ENCODE results near the gene TUBGCP3.

DNA sequence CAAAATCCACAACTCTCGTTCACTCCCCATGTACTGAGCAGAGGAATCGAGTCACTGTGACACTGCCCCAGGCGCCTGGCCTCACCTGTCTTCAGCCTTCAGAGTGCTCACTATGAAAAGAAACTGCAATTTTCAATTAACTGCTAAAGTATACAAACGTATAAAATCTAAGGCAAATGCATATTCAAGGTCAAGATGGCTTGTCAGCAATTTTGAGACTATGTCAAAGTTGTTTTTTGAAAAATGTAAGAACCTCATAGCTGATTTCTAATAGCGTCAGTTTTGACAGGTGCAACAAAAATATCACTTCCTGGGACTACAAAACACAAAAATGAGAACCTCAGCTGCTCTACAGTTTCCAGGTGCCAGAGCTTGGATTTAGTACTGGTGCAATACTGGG is 31.4 kb downstream of the TUBGCP3 start:
- TF ChIP-seq CTCF (IDR thresholded peaks at IDR 0.05 in 8 of 11, conservative IDR thresholded peaks at IDR 0.05 in 3 of 11): no peak
- no peak for TF ChIP-seq POLR2A (IDR thresholded peaks at IDR 0.05)
- TF ChIP-seq POLR2AphosphoS5 (IDR thresholded peaks at IDR 0.05): no peak

Data from spleen (tissue), 7 donors.